Ovary (tissue), 3 donors: ENCODE measurements around the gene AGMAT.

Source experiments
- EP300 ChIP-seq: sonication (generic); formaldehyde crosslinking; IDR thresholded peaks from one replicate; pipeline ENCODE4 v1.6.1; 2017; ENCODE audit warnings: antibody characterized with exemption
- POLR2A ChIP-seq: fragments of 450-650 bp; IDR thresholded peaks from one replicate; pipeline ENCODE4 v1.6.1; 2017; ENCODE audit warnings: antibody characterized with exemption, mild to moderate bottlenecking, moderate library complexity
- TF ChIP-seq, protein P1 (sequence below), 3 donors: fragments of 450-650 bp in 2 of 3; fragments of 200-600 bp in 1 of 3; IDR thresholded peaks; one replicate each; pipeline versions ENCODE4 v1.5.1 to v1.8.0; 2016 to 2022; ENCODE audit warnings: antibody characterized with exemption in 3 of 3, mild to moderate bottlenecking in 1 of 3
- donor health status: DM: no; HTN: no; CAD: no.

DNA sequence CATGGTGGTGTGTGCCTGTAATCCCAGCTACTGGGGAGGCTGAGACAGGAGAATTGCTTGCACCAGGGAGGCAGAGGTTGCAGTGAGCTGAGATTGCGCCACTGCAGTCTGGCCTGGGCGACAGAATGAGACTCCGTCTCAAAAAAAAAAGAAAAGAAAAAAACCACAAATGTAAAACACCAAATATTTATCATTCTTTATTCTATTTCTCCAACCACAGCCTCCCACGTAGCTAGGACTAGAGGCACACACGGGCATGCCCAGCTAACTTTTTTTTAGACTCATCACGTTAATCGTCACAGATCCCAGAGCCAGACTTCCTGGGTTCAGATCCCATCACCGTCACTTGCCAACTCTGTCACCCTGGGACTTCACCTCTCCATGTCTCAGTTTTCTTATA lies 44.7 kb downstream of the AGMAT start:
- TF ChIP-seq, protein P1, sequence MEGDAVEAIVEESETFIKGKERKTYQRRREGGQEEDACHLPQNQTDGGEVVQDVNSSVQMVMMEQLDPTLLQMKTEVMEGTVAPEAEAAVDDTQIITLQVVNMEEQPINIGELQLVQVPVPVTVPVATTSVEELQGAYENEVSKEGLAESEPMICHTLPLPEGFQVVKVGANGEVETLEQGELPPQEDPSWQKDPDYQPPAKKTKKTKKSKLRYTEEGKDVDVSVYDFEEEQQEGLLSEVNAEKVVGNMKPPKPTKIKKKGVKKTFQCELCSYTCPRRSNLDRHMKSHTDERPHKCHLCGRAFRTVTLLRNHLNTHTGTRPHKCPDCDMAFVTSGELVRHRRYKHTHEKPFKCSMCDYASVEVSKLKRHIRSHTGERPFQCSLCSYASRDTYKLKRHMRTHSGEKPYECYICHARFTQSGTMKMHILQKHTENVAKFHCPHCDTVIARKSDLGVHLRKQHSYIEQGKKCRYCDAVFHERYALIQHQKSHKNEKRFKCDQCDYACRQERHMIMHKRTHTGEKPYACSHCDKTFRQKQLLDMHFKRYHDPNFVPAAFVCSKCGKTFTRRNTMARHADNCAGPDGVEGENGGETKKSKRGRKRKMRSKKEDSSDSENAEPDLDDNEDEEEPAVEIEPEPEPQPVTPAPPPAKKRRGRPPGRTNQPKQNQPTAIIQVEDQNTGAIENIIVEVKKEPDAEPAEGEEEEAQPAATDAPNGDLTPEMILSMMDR (IDR thresholded peaks at IDR 0.05) = no peak
- TF ChIP-seq POLR2A (no peak), EP300 (no peak)
